ENCODE data around the gene DGKB.
"Not testable (repeated sequence)": the region's sequence is repeated elsewhere in the genome, so short reads cannot be mapped to it uniquely, and the experiment has no call there.

DGKB gene

DNA sequence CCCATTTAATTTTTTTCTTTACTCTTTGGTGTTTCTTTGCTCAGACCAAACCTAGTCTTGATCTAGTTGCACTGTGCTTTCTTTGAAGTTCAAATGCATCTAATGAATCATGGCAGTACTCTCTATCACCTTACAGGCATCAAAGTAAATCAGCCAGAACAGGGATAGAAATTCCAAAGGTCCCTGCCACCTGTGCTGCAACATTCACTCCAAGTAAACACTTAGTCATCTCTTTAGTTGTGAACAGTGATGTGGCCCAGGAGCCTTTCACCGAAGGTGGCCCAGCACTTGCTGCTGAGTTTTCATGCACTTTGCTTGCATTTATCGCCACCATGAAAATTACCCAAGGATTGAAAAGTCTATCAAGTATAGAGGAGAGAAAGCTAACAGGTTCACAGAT, 599.0 kb downstream of the DGKB start:
- no peaks in the 10 kb centered on the region for H3K4me1 ChIP-seq (ENCODE audit: insufficient read depth, insufficient read length)
- no peak for DNase-seq (ENCODE audit: low read depth, low spot score)
- H3K27me3 ChIP-seq (ENCODE audit: insufficient read depth, insufficient read length) = no peaks in the 10 kb centered on the region
- no peaks in the 10 kb centered on the region for H3K36me3 ChIP-seq (ENCODE audit: insufficient read depth, insufficient read length, low read length)
- no peak overlapping the region for H3K4me3 ChIP-seq (ENCODE audit: insufficient read length, low read depth)
- H3K9ac ChIP-seq (ENCODE audit: insufficient read length, low read depth) = no peak overlapping the region
- no peaks in the 10 kb centered on the region for H3K9me3 ChIP-seq (ENCODE audit: insufficient read depth, low read length)
- no peak for TF ChIP-seq YY1 (IDR thresholded peaks at IDR 0.05; ENCODE audit: insufficient read depth, insufficient read length)
- no peak for TF ChIP-seq SUZ12 (IDR thresholded peaks at IDR 0.05; ENCODE audit: extremely low read depth, insufficient read depth, insufficient read length)
- TF ChIP-seq ZNF274 (IDR thresholded peaks at IDR 0.05; ENCODE audit: low read depth, low read length) = no peak

DNA sequence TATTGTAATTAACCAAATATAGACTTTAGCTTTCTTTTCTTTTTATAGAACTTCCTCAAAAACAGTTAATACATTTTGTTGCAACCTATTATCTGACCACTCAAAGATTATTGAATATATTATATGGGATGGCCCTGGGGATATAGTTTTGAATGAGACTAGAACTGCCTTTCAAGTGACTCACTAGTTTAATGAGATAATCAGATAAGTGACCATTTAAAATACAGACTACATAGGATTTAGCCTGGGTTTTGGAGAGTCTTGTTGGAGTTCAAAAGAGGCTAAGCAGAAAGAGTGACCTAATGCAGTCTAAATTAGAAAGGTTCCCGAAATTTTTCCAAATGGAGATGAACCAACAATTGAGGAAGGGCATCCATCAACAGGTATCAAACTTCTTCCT, 607.9 kb downstream of the DGKB start:
- Histone ChIP-seq H3K9ac (ENCODE audit: insufficient read length, low read depth) (no peak overlapping the region), H3K4me3 (ENCODE audit: insufficient read length, low read depth) (no peak overlapping the region), H3K27me3 (ENCODE audit: insufficient read depth, insufficient read length) (no peaks in the 10 kb centered on the region), H3K4me1 (ENCODE audit: insufficient read depth, insufficient read length) (no peaks in the 10 kb centered on the region), H3K36me3 (ENCODE audit: insufficient read depth, insufficient read length, low read length) (no peaks in the 10 kb centered on the region), H3K9me3 (ENCODE audit: insufficient read depth, low read length) (no peaks in the 10 kb centered on the region)
- TF ChIP-seq ZNF274 (IDR thresholded peaks at IDR 0.05; ENCODE audit: low read depth, low read length) (no peak), SUZ12 (IDR thresholded peaks at IDR 0.05; ENCODE audit: extremely low read depth, insufficient read depth, insufficient read length) (no peak), YY1 (IDR thresholded peaks at IDR 0.05; ENCODE audit: insufficient read depth, insufficient read length) (no peak)
- no peak for DNase-seq (ENCODE audit: low read depth, low spot score)

DNA sequence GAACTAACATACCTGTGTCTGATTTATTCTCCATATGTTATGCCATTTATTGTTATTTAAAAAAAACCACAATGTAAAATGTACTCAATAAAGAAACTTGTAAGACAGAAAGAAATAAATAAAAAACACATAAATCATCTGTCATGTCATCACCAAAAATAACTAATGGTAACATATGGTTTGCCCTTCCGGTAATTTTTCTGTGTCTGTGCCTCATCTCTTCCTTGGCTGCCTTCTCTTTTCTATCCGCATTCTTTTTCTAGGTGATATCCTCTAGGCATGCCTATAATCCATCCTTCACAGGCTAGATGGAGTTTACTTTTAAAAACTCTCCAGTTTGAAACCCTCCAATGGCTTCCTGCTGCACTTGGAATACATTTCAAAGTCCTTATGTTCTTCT, 609.1 kb downstream of the DGKB start:
- H3K4me3 ChIP-seq (ENCODE audit: insufficient read length, low read depth) = no peak overlapping the region
- H3K27me3 ChIP-seq (ENCODE audit: insufficient read depth, insufficient read length) = no peaks in the 10 kb centered on the region
- DNase-seq (ENCODE audit: low read depth, low spot score) = no peak
- no peaks in the 10 kb centered on the region for H3K4me1 ChIP-seq (ENCODE audit: insufficient read depth, insufficient read length)
- TF ChIP-seq SUZ12 (IDR thresholded peaks at IDR 0.05; ENCODE audit: extremely low read depth, insufficient read depth, insufficient read length) (no peak), YY1 (IDR thresholded peaks at IDR 0.05; ENCODE audit: insufficient read depth, insufficient read length) (no peak), ZNF274 (IDR thresholded peaks at IDR 0.05; ENCODE audit: low read depth, low read length) (no peak)
- no peak overlapping the region for H3K9ac ChIP-seq (ENCODE audit: insufficient read length, low read depth)
- no peaks in the 10 kb centered on the region for H3K9me3 ChIP-seq (ENCODE audit: insufficient read depth, low read length)
- H3K36me3 ChIP-seq (ENCODE audit: insufficient read depth, insufficient read length, low read length) = no peaks in the 10 kb centered on the region

DNA sequence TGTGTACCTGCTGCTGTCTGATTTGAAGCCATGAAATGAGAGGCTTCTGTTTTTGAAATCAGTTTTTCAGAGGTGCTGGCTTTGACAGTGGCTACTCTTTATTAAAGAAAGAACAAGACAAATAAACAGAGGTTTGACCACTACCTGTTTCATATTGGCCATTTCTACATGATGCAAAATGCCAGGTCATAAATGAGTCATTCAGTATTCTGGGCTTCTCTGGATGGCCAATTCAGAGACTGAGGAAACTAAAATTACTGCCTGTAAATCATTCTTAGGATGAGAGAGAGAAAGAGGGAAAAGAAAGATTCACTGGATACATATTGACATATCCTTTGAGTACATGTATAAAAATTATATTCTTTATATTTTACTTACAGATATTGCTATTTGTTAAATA, 609.8 kb downstream of the DGKB start:
- Histone ChIP-seq H3K9me3 (ENCODE audit: insufficient read depth, low read length) (no peaks in the 10 kb centered on the region), H3K36me3 (ENCODE audit: insufficient read depth, insufficient read length, low read length) (no peaks in the 10 kb centered on the region), H3K27me3 (ENCODE audit: insufficient read depth, insufficient read length) (no peaks in the 10 kb centered on the region), H3K4me3 (ENCODE audit: insufficient read length, low read depth) (no peak overlapping the region), H3K9ac (ENCODE audit: insufficient read length, low read depth) (no peak overlapping the region), H3K4me1 (ENCODE audit: insufficient read depth, insufficient read length) (no peaks in the 10 kb centered on the region)
- DNase-seq (ENCODE audit: low read depth, low spot score) = no peak
- no peak for TF ChIP-seq SUZ12 (IDR thresholded peaks at IDR 0.05; ENCODE audit: extremely low read depth, insufficient read depth, insufficient read length)
- no peak for TF ChIP-seq YY1 (IDR thresholded peaks at IDR 0.05; ENCODE audit: insufficient read depth, insufficient read length)
- no peak for TF ChIP-seq ZNF274 (IDR thresholded peaks at IDR 0.05; ENCODE audit: low read depth, low read length)

DNA sequence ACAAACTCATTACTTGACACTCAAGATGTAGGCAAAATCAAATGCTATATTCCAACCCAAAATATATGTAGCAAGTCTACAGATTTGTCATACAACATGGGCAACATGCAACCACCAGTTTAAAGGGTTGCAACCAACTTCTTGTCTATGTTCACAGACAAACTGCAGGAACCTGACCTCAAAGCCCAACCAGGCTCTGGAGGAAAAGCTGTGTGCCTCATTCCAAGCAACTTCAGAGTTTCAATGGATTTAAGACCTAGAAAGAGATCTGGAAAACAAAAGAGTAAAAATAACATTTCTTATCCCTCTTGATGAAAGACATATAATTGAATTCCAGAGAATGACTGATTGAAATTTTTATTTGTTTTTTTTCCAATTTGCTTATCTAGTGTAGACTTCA, 612.6 kb downstream of the DGKB start:
- no peak for TF ChIP-seq ZNF274 (IDR thresholded peaks at IDR 0.05; ENCODE audit: low read depth, low read length)
- no peak for TF ChIP-seq YY1 (IDR thresholded peaks at IDR 0.05; ENCODE audit: insufficient read depth, insufficient read length)
- no peak for TF ChIP-seq SUZ12 (IDR thresholded peaks at IDR 0.05; ENCODE audit: extremely low read depth, insufficient read depth, insufficient read length)
- Histone ChIP-seq H3K9ac (ENCODE audit: insufficient read length, low read depth) (no peak overlapping the region), H3K27me3 (ENCODE audit: insufficient read depth, insufficient read length) (no peaks in the 10 kb centered on the region), H3K36me3 (ENCODE audit: insufficient read depth, insufficient read length, low read length) (no peaks in the 10 kb centered on the region), H3K4me1 (ENCODE audit: insufficient read depth, insufficient read length) (no peaks in the 10 kb centered on the region), H3K9me3 (ENCODE audit: insufficient read depth, low read length) (no peaks in the 10 kb centered on the region), H3K4me3 (ENCODE audit: insufficient read length, low read depth) (no peak overlapping the region)
- DNase-seq (ENCODE audit: low read depth, low spot score) = no peak

GRCh38 chr7:14288701-14289100, 613.9 kb downstream of the DGKB start:
- no peaks in the 10 kb centered on the region for H3K36me3 ChIP-seq (ENCODE audit: insufficient read depth, insufficient read length, low read length)
- H3K9me3 ChIP-seq (ENCODE audit: insufficient read depth, low read length) = no peaks in the 10 kb centered on the region
- no peak overlapping the region for H3K4me3 ChIP-seq (ENCODE audit: insufficient read length, low read depth)
- H3K27me3 ChIP-seq (ENCODE audit: insufficient read depth, insufficient read length) = no peaks in the 10 kb centered on the region
- TF ChIP-seq ZNF274 (IDR thresholded peaks at IDR 0.05; ENCODE audit: low read depth, low read length) (no peak), YY1 (IDR thresholded peaks at IDR 0.05; ENCODE audit: insufficient read depth, insufficient read length) (no peak), SUZ12 (IDR thresholded peaks at IDR 0.05; ENCODE audit: extremely low read depth, insufficient read depth, insufficient read length) (no peak)
- no peak overlapping the region for H3K9ac ChIP-seq (ENCODE audit: insufficient read length, low read depth)
- H3K4me1 ChIP-seq (ENCODE audit: insufficient read depth, insufficient read length) = no peaks in the 10 kb centered on the region
- DNase-seq (ENCODE audit: low read depth, low spot score) = no peak

GRCh38 chr7:14287398-14287797, 615.2 kb downstream of the DGKB start:
- no peaks in the 10 kb centered on the region for H3K9me3 ChIP-seq (ENCODE audit: insufficient read depth, low read length)
- no peaks in the 10 kb centered on the region for H3K36me3 ChIP-seq (ENCODE audit: insufficient read depth, insufficient read length, low read length)
- no peak overlapping the region for H3K9ac ChIP-seq (ENCODE audit: insufficient read length, low read depth)
- no peak overlapping the region for H3K4me3 ChIP-seq (ENCODE audit: insufficient read length, low read depth)
- no peaks in the 10 kb centered on the region for H3K27me3 ChIP-seq (ENCODE audit: insufficient read depth, insufficient read length)
- DNase-seq (ENCODE audit: low read depth, low spot score) = no peak
- H3K4me1 ChIP-seq (ENCODE audit: insufficient read depth, insufficient read length) = no peaks in the 10 kb centered on the region
- TF ChIP-seq SUZ12 (IDR thresholded peaks at IDR 0.05; ENCODE audit: extremely low read depth, insufficient read depth, insufficient read length) (no peak), YY1 (IDR thresholded peaks at IDR 0.05; ENCODE audit: insufficient read depth, insufficient read length) (no peak), ZNF274 (IDR thresholded peaks at IDR 0.05; ENCODE audit: low read depth, low read length) (no peak)

DNA sequence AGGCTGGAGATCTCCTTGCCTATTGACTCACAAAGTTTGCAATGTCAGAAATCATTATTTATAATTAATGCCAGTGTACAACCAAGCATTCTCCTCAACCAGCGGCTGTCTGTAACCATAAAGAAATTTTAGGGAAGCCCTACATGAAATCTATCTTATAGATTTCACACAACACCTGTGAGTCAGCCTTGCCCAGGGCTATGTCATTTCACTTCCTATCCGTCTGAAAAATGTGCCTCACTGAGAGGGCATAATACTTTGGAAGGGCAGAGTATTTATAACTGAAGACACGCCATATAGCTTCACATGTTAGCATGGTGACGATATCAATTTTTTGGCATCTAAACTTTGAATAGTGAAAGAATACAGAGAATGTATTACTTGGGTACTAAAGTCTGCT, 616.5 kb downstream of the DGKB start:
- TF ChIP-seq SUZ12 (IDR thresholded peaks at IDR 0.05; ENCODE audit: extremely low read depth, insufficient read depth, insufficient read length) = no peak
- TF ChIP-seq ZNF274 (IDR thresholded peaks at IDR 0.05; ENCODE audit: low read depth, low read length) = no peak
- no peak for TF ChIP-seq YY1 (IDR thresholded peaks at IDR 0.05; ENCODE audit: insufficient read depth, insufficient read length)
- DNase-seq (ENCODE audit: low read depth, low spot score) = no peak
- no peaks in the 10 kb centered on the region for H3K27me3 ChIP-seq (ENCODE audit: insufficient read depth, insufficient read length)
- no peaks in the 10 kb centered on the region for H3K9me3 ChIP-seq (ENCODE audit: insufficient read depth, low read length)
- H3K36me3 ChIP-seq (ENCODE audit: insufficient read depth, insufficient read length, low read length) = no peaks in the 10 kb centered on the region
- H3K4me1 ChIP-seq (ENCODE audit: insufficient read depth, insufficient read length) = no peaks in the 10 kb centered on the region
- H3K9ac ChIP-seq (ENCODE audit: insufficient read length, low read depth) = no peak overlapping the region
- H3K4me3 ChIP-seq (ENCODE audit: insufficient read length, low read depth) = no peak overlapping the region

GRCh38 chr7:14279065-14279871, 623.3 kb downstream of the DGKB start:
- H3K4me3 ChIP-seq (ENCODE audit: insufficient read length, low read depth) = peak overlapping the region; percentile 45
- H3K9me3 ChIP-seq (ENCODE audit: insufficient read depth, low read length); H3K36me3 ChIP-seq (ENCODE audit: insufficient read depth, insufficient read length, low read length); H3K27me3 ChIP-seq (ENCODE audit: insufficient read depth, insufficient read length); H3K9ac ChIP-seq (ENCODE audit: insufficient read length, low read depth); H3K4me1 ChIP-seq (ENCODE audit: insufficient read depth, insufficient read length): not testable (repeated sequence)
- DNase-seq (ENCODE audit: low read depth, low spot score) = peak; percentile 22

All from NT2/D1 (cell line).